Activated naive CD4-positive, alpha-beta T cell treated with anti-CD3 and anti-CD28 coated beads, Interleukin-2, amount 50 U/mL, for 24 hours (primary cell): Measurements from ENCODE around the gene FBXO30.
A peak's percentile ranks its signal among the peaks of the same experiment; 100 is the strongest.

ENCODE experiments used
- H3K27ac Mint-ChIP-seq: one replicate; pipeline ENCODE4 v1.8.0; 2021; ENCODE audit warnings: mild to moderate bottlenecking, mixed read lengths
- H3K27me3 Mint-ChIP-seq: one replicate; pipeline ENCODE4 v1.8.0; 2021; ENCODE audit warnings: mixed read lengths
- H3K36me3 Mint-ChIP-seq: one replicate; pipeline ENCODE4 v1.8.0; 2021; ENCODE audit warnings: mixed read lengths
- H3K4me1 Mint-ChIP-seq: one replicate; pipeline ENCODE4 v1.8.0; 2021; ENCODE audit warnings: mixed read lengths
- H3K4me3 Mint-ChIP-seq: one replicate; pipeline ENCODE4 v1.8.0; 2021; ENCODE audit warnings: mild to moderate bottlenecking, mixed read lengths
- H3K9me3 Mint-ChIP-seq: one replicate; pipeline ENCODE4 v1.8.0; 2021; ENCODE audit warnings: mixed read lengths

The FBXO30 gene

DNA sequence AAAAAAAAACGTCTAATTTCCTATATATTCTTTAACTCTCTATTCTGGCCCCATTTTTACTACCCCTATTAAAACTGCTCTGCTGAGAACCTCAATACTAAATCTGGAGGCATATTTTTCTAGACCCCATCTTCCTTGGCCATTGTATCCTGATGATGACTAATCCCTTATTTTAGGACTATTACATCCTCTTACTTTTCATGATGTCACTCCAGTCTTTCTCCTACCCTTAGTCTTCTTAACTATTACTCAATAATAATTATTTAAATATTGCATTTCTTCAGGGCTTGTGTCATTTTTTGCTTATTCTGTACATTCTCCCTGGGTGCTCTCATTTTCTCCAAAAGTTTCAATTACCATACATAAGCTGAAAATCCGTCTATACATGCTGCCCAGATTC, 6.4 kb downstream of the FBXO30 start:
- Mint-ChIP-seq H3K4me3 (no peak overlapping the region), H3K27me3 (no peaks in the 10 kb centered on the region), H3K27ac (no peak overlapping the region), H3K4me1 (peaks cover 37% of the 10 kb centered on the region), H3K36me3 (peaks cover 21% of the 10 kb centered on the region), H3K9me3 (peaks cover 6% of the 10 kb centered on the region)

GRCh38 chr6:145802141-145802540, 12.5 kb downstream of the FBXO30 start:
- H3K36me3 Mint-ChIP-seq = peaks cover 32% of the 10 kb centered on the region
- H3K4me1 Mint-ChIP-seq = peaks cover 2% of the 10 kb centered on the region
- peaks cover 5% of the 10 kb centered on the region for H3K9me3 Mint-ChIP-seq
- H3K4me3 Mint-ChIP-seq = no peak overlapping the region
- peak overlapping the region; percentile 63 for H3K27ac Mint-ChIP-seq
- no peaks in the 10 kb centered on the region for H3K27me3 Mint-ChIP-seq

GRCh38 chr6:145801021-145801420, 13.6 kb downstream of the FBXO30 start:
- Mint-ChIP-seq H3K27me3 (no peaks in the 10 kb centered on the region), H3K36me3 (peaks cover 31% of the 10 kb centered on the region), H3K4me3 (no peak overlapping the region), H3K9me3 (peaks cover 5% of the 10 kb centered on the region), H3K4me1 (peaks cover 7% of the 10 kb centered on the region), H3K27ac (no peak overlapping the region)

GRCh38 chr6:145798530-145798929, 16.1 kb downstream of the FBXO30 start:
- H3K4me1 Mint-ChIP-seq = peaks cover 7% of the 10 kb centered on the region
- H3K9me3 Mint-ChIP-seq = peaks cover 5% of the 10 kb centered on the region
- H3K27ac Mint-ChIP-seq = no peak overlapping the region

GRCh38 chr6:145789443-145789842, 25.2 kb downstream of the FBXO30 start:
- Mint-ChIP-seq H3K36me3 (peaks cover 14% of the 10 kb centered on the region), H3K27ac (no peak overlapping the region), H3K4me3 (no peak overlapping the region), H3K4me1 (no peaks in the 10 kb centered on the region), H3K27me3 (no peaks in the 10 kb centered on the region), H3K9me3 (peaks cover 5% of the 10 kb centered on the region)

More at GRCh38 chr6:145798530-145798929, 16.1 kb downstream of the FBXO30 start:
- Mint-ChIP-seq H3K36me3 (peaks cover 16% of the 10 kb centered on the region), H3K27me3 (no peaks in the 10 kb centered on the region), H3K4me3 (no peak overlapping the region)

GRCh38 chr6:145787688-145788087, 26.9 kb downstream of the FBXO30 start:
- Mint-ChIP-seq H3K36me3 (peaks cover 14% of the 10 kb centered on the region), H3K9me3 (peaks cover 5% of the 10 kb centered on the region), H3K4me3 (no peak overlapping the region), H3K4me1 (no peaks in the 10 kb centered on the region), H3K27ac (no peak overlapping the region), H3K27me3 (no peaks in the 10 kb centered on the region)

- H3K9me3 Mint-ChIP-seq = peaks cover 10% of the 10 kb centered on the region
- H3K36me3 Mint-ChIP-seq = peaks cover 15% of the 10 kb centered on the region
- no peaks in the 10 kb centered on the region for H3K27me3 Mint-ChIP-seq
- no peak overlapping the region for H3K4me3 Mint-ChIP-seq
- no peak overlapping the region for H3K27ac Mint-ChIP-seq
- no peaks in the 10 kb centered on the region for H3K4me1 Mint-ChIP-seq
These were observed 29.9 kb downstream of the FBXO30 start for GRCh38 chr6:145784683-145785082.

DNA sequence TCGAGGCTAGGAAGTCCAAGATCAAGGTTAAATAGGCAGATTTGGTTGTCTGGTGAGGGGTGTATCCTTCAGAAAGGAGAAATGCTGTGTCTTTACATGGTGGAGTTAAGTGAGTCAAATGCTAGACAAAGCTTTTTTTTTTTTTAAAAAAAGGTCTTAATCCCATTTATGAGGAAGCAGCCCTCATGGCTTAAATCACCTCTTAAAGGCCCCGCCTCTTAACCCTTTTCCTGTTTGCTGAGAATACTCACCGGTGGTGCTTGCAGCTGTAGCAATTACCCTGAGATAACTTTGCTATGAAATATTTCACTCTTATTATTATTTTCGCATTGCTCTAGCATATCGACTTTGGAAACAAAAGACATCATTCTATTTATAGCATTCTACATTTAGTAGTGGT, 30.8 kb downstream of the FBXO30 start:
- peaks cover 13% of the 10 kb centered on the region for H3K9me3 Mint-ChIP-seq
- H3K36me3 Mint-ChIP-seq = peaks cover 18% of the 10 kb centered on the region
- H3K27me3 Mint-ChIP-seq = no peaks in the 10 kb centered on the region
- H3K4me3 Mint-ChIP-seq = no peak overlapping the region
- no peaks in the 10 kb centered on the region for H3K4me1 Mint-ChIP-seq
- no peak overlapping the region for H3K27ac Mint-ChIP-seq

DNA sequence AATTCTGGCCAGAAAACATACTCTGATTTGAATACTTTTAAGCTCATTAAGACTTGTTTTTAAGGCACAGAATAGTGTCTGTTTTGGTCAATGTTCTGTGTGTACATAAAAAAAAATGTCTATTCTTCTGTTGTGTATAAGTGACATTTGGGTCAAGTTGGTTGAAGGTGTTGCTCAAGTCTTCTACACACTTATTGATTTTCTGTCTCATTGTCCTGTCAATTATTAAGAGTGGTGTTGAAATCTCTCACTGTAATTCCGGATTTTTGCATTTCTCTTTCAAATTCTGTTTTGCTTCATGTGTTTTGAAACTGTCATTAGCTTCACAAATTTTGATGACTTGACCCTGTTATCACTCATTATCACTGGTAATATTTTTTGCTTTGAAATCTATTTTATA, 41.7 kb downstream of the FBXO30 start:
- Mint-ChIP-seq H3K4me3 (no peak overlapping the region), H3K4me1 (no peaks in the 10 kb centered on the region), H3K36me3 (peaks cover 4% of the 10 kb centered on the region), H3K9me3 (peaks cover 8% of the 10 kb centered on the region), H3K27me3 (no peaks in the 10 kb centered on the region), H3K27ac (no peak overlapping the region)

DNA sequence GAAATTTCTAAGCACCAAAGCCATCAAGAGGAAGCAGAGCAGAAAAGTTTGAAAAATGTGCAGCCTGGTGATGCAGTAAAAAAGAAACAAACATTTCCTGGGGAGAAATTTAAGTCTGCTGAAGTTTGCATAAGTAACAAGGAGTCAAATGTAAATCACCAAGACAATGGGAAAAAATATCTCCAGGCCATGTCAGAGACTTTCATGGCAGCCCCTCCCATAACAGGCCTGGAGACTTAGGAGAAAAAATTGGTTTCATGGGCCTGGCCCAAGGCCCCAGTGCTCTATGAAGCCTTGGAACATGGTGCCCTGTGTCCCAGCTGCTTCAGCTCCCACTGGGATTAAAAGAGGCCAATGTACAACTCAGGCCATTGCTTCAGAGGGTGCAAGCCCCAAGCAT, 49.1 kb downstream of the FBXO30 start:
- Mint-ChIP-seq H3K27me3 (no peaks in the 10 kb centered on the region), H3K36me3 (no peaks in the 10 kb centered on the region), H3K4me1 (no peaks in the 10 kb centered on the region), H3K9me3 (no peaks in the 10 kb centered on the region), H3K4me3 (no peak overlapping the region), H3K27ac (no peak overlapping the region)

- Mint-ChIP-seq H3K27me3 (no peaks in the 10 kb centered on the region), H3K4me3 (no peak overlapping the region), H3K4me1 (no peaks in the 10 kb centered on the region), H3K27ac (no peak overlapping the region), H3K9me3 (no peaks in the 10 kb centered on the region), H3K36me3 (no peaks in the 10 kb centered on the region)
These were observed 50.9 kb downstream of the FBXO30 start for GRCh38 chr6:145763742-145764141.

- no peaks in the 10 kb centered on the region for H3K36me3 Mint-ChIP-seq
- peaks cover 1% of the 10 kb centered on the region for H3K27me3 Mint-ChIP-seq
- H3K4me3 Mint-ChIP-seq = no peak overlapping the region
- no peaks in the 10 kb centered on the region for H3K9me3 Mint-ChIP-seq
- no peaks in the 10 kb centered on the region for H3K4me1 Mint-ChIP-seq
- H3K27ac Mint-ChIP-seq = no peak overlapping the region
These were observed 53.0 kb downstream of the FBXO30 start for GRCh38 chr6:145761584-145761983.

GRCh38 chr6:145758113-145758512, 56.5 kb downstream of the FBXO30 start:
- no peak overlapping the region for H3K27ac Mint-ChIP-seq
- no peaks in the 10 kb centered on the region for H3K4me1 Mint-ChIP-seq
- no peaks in the 10 kb centered on the region for H3K36me3 Mint-ChIP-seq
- H3K9me3 Mint-ChIP-seq = no peaks in the 10 kb centered on the region
- H3K27me3 Mint-ChIP-seq = peaks cover 4% of the 10 kb centered on the region
- H3K4me3 Mint-ChIP-seq = no peak overlapping the region

- H3K27me3 Mint-ChIP-seq = peaks cover 4% of the 10 kb centered on the region
- no peak overlapping the region for H3K4me3 Mint-ChIP-seq
- H3K27ac Mint-ChIP-seq = no peak overlapping the region
- no peaks in the 10 kb centered on the region for H3K9me3 Mint-ChIP-seq
- H3K36me3 Mint-ChIP-seq = no peaks in the 10 kb centered on the region
- H3K4me1 Mint-ChIP-seq = no peaks in the 10 kb centered on the region
These were observed 58.4 kb downstream of the FBXO30 start for GRCh38 chr6:145756170-145756662.

DNA sequence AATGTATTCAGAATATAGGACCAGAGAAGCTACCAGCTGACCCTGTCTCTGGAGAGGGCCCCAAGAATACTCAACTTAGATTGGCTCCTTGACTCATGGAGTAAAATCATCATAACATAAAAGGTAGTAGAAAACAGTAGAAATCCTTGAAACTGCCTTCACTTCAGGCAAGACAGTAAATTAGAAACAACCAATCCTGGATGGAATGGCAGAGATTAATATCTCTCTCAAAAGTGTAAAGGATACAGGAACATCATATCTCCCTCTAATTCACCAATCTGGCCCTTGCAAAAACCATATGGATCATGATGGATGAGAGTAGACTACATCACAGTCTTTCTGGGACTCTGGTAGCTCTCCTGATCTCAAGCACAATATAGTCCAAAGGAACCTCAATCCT, 58.9 kb downstream of the FBXO30 start:
- H3K36me3 Mint-ChIP-seq = no peaks in the 10 kb centered on the region
- H3K4me3 Mint-ChIP-seq = no peak overlapping the region
- peaks cover 4% of the 10 kb centered on the region for H3K27me3 Mint-ChIP-seq
- no peaks in the 10 kb centered on the region for H3K4me1 Mint-ChIP-seq
- no peak overlapping the region for H3K27ac Mint-ChIP-seq
- no peaks in the 10 kb centered on the region for H3K9me3 Mint-ChIP-seq

- peaks cover 4% of the 10 kb centered on the region for H3K36me3 Mint-ChIP-seq
- peaks cover 9% of the 10 kb centered on the region for H3K4me1 Mint-ChIP-seq
- no peaks in the 10 kb centered on the region for H3K9me3 Mint-ChIP-seq
- no peak overlapping the region for H3K4me3 Mint-ChIP-seq
- H3K27ac Mint-ChIP-seq = no peak overlapping the region
- H3K27me3 Mint-ChIP-seq = peaks cover 4% of the 10 kb centered on the region
These were observed 62.0 kb downstream of the FBXO30 start for GRCh38 chr6:145752638-145753037.

- no peak overlapping the region for H3K4me3 Mint-ChIP-seq
- H3K27me3 Mint-ChIP-seq = no peaks in the 10 kb centered on the region
- H3K27ac Mint-ChIP-seq = no peak overlapping the region
- H3K9me3 Mint-ChIP-seq = no peaks in the 10 kb centered on the region
- peaks cover 9% of the 10 kb centered on the region for H3K36me3 Mint-ChIP-seq
- peaks cover 9% of the 10 kb centered on the region for H3K4me1 Mint-ChIP-seq
These were observed 65.0 kb downstream of the FBXO30 start for GRCh38 chr6:145749632-145750031.
